ENCODE measurements around the gene PGGHG.

Gene PGGHG

GRCh38 chr11:285894-286220, 3.1 kb upstream of the PGGHG start:
- no peak for DNase-seq

GRCh38 chr11:286977-287820, 1.7 kb upstream of the PGGHG start:
- peak; percentile 35 for DNase-seq

- DNase-seq, result no peak
Measured at GRCh38 chr11:287821-288477, 977 bp upstream of the PGGHG start.

GRCh38 chr11:289398-289711, 429 bp downstream of the PGGHG start:
- DNase-seq, result no peak

- no peak for DNase-seq
Measured at GRCh38 chr11:289712-290620, 1.0 kb downstream of the PGGHG start.

- DNase-seq, result no peak
Measured at GRCh38 chr11:290621-291231, 1.8 kb downstream of the PGGHG start.

- DNase-seq, result no peak
Measured at GRCh38 chr11:291281-292210, 2.6 kb downstream of the PGGHG start.

- no peak for DNase-seq
Measured at GRCh38 chr11:292211-293121, 3.5 kb downstream of the PGGHG start.

- no peak for DNase-seq
Measured at GRCh38 chr11:293271-293851, 4.4 kb downstream of the PGGHG start.

- DNase-seq, result no peak
Measured at GRCh38 chr11:293852-294661, 5.1 kb downstream of the PGGHG start.

- no peak for DNase-seq
Measured at GRCh38 chr11:294780-295179, 5.9 kb downstream of the PGGHG start.

GRCh38 chr11:295351-296170, 6.6 kb downstream of the PGGHG start:
- no peak for DNase-seq

GRCh38 chr11:296171-297050, 7.5 kb downstream of the PGGHG start:
- no peak for DNase-seq

- DNase-seq, result no peak
Measured at GRCh38 chr11:297051-297585, 8.2 kb downstream of the PGGHG start.

- no peak for DNase-seq
Measured at GRCh38 chr11:297586-298405, 8.9 kb downstream of the PGGHG start.

- DNase-seq, result no peak
Measured at GRCh38 chr11:298406-299065, 9.6 kb downstream of the PGGHG start.
